GM12874 (cell line): ENCODE measurements around the gene BET1L.

ENCODE experiments used
- TF ChIP-seq, protein P1 (sequence below): IDR thresholded peaks from 2 replicates; pipeline ENCODE4 v1.5.1; 2011; ENCODE audit warnings: low read depth, mild to moderate bottlenecking, control low read depth, low read length, moderate library complexity; ENCODE audit not compliant: insufficient read depth

BET1L gene

DNA sequence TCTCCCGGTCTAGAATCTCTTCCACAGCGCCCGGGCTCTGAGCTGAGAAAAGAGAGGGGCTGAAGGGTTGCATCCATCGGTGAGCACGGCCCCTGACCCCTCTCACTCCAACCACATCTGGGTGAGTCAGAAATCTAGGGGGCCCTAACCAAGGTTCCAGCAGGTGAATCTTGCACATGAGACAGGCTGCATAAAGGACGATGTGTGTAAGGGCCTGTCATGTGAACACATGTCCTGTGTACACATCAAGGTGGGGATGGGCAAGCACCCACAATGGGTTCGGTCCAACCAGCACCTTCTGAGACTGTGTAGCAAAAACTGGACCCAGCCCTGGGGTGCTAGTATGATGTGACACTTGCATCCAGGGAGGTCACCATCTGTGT is 1.2 kb downstream of the BET1L start:
- TF ChIP-seq, protein P1, sequence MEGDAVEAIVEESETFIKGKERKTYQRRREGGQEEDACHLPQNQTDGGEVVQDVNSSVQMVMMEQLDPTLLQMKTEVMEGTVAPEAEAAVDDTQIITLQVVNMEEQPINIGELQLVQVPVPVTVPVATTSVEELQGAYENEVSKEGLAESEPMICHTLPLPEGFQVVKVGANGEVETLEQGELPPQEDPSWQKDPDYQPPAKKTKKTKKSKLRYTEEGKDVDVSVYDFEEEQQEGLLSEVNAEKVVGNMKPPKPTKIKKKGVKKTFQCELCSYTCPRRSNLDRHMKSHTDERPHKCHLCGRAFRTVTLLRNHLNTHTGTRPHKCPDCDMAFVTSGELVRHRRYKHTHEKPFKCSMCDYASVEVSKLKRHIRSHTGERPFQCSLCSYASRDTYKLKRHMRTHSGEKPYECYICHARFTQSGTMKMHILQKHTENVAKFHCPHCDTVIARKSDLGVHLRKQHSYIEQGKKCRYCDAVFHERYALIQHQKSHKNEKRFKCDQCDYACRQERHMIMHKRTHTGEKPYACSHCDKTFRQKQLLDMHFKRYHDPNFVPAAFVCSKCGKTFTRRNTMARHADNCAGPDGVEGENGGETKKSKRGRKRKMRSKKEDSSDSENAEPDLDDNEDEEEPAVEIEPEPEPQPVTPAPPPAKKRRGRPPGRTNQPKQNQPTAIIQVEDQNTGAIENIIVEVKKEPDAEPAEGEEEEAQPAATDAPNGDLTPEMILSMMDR = no peak

DNA sequence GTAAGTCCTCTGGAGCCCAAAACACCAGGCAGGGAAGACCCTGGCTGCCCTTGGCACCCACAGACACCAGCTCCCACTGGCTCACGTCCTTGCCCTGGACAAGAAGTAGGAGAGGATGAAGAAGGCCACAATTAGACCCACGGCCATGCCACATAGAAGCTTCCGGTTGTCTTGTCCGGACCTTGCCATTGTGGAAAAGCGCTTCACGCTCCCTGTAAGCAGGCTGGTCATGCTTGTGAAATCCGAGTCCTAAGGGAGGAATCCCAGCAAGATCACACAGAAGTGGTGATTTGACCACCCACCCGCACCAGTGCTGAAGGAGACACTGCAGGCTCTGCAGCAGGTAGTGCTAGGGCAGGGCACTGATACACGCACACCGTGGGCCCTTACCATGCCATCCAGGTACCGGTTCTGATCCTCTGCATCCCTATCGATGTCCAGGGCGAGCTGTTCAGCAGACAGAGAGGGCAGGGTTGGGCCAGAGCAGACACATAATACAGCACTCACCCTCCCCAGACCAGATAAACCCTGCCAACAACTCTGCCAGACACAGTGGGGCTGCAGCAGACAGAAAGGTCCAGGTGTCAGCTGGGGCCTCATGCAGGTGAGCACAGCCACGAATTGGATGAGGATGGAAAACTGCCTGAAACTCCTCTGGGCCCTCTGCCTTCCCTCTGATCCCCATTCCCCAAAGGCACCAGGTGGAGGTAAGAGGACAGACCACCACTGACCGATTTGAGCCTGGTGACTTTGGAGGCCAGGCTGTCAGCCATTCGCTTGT is 1.8 kb downstream of the BET1L start:
- TF ChIP-seq, protein P1 = no peak

DNA sequence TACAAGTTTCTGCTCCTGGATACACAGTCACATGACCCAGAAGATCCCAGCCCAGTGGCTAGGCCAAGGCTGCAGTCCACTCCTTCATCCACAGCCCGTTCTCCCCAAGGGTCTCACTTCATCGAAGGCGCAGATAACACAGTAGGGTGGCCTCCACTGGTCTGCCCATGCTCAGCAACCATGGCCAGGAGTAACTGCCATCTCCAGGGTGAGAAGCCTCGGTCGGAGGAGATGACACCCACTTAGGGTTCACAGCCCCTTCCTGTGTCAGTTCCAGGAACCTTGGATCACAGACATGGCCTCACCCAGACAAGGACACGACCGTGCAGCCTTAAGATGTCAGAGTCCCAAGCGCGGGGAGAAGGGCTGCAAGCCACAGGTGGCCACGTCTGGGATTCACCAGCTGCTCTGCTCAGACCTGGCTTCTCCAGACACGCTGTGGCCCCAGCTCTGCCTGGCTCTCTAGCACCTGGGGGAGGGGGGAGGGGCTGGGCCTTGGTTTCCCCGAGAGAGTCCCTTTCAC is 2.6 kb downstream of the BET1L start:
- TF ChIP-seq, protein P1 = no peak

DNA sequence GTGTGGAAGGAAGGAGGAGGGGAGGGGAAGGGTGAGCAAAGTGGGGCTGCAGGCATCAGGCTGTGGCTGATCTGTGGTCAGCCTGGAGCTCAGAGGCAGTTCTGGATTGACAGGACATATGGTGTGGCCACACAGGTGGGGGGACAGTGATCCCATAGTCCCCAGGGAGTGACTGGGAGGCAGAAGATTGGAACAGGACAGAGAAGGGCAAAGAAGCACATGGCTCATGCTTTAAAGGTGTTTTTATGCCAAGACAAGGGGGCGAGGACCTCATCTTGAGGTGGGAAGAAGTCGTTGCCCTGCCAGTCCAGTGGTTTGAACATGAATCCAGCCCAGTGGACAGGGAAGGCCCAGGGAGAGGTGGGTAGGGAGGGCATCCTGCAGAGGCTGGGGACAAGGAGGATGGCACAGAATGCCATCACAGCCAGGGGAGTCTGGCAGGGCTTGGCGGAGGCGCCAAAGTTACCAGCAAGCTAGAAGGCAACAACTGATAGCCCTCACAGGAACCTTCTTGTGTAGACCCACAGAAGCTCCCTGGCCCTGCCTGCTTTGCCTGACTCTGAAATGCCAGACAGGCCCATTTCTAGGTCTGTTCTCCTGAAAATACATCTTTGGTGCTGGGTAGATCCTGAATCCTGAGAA is 3.1 kb downstream of the BET1L start:
- TF ChIP-seq, protein P1 = no peak

DNA sequence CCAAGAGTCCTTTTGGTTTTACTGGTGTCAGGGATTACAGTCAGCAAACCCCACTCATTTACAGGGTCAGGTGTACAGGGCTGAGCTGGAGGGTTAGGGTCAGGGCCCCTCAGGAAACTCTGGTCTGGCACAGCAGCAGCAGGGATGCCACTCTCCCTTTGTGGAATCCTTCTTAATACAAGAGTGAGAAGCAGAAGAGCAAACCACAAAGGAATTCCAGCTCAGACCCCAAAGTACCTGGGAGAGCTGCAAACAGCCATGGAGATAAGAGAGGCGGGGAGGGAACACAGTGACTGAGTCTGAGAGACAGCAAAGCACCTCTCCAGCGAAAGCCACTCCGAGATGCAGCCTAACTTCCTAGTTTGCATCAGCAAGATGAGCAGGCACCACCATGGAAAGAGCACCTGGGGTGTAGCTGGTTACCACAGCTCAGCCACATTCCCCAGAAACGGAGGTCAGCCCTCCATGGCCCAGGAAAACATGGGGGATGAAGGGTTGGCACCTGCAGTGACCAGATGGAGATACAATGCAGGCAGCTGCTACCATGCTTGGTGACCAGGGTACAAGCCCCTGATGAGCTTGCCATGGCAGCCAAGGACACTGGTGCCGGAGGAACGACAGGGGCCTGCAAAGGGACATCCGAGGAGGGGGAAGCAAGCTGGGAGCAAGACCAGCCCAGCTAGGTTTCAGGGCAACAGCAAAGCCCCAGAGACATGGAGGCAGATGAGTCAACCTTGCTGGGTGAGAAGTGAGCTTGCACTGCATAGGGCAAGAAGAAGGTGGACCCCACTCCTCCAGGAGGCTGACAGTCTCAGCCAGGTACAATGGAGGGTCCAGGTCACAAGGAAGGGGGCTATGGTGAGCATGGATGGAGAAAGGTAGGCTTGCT is 3.9 kb downstream of the BET1L start:
- TF ChIP-seq, protein P1 = no peak

DNA sequence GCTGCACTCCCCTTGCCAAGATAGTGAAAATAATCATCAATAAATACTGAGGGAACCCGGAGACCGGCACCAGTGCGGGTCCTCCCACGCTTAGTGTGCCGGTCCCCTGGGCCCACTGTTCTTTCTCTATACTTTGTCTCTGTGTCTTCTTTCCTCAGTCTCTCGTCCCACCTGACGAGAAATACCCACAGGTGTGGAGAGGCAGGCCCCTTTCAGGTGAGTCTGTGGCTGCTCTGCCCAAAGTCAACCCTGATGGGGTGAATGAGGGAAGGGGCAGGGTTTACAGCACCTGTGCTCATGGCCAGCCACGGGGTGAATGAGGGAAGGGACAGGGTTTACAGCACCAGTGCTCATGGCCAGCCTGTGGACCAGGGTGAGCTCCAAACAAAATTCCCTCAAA is 4.7 kb downstream of the BET1L start:
- TF ChIP-seq, protein P1 = no peak

DNA sequence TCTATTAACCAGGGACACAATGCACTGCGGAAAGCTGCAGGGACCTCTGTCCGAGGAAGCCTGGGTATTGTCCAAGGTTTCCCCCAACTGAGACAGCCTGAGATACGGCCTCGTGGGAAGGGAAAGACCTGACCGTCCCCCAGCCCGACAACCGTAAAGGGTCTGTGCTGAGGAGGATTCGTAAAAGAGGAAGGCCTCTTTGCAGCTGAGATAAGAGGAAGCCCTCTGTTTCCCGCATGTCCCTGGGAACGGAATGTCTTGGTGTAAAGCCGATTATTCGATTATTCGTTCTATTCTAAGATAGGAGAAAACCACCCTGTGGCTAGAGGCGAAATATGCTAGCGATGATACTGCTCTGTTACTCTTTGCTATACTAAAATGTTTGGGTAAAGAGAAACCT is 5.2 kb downstream of the BET1L start:
- TF ChIP-seq, protein P1 = no peak
